ENCODE data around the gene WNT3A.

Gene WNT3A

GRCh38 chr1:228096416-228097332 lies 89.9 kb downstream of the WNT3A start:
- in situ Hi-C loops (cut with MboI; ENCODE audit: low sequenced_read_pairs), result no loop called here

DNA sequence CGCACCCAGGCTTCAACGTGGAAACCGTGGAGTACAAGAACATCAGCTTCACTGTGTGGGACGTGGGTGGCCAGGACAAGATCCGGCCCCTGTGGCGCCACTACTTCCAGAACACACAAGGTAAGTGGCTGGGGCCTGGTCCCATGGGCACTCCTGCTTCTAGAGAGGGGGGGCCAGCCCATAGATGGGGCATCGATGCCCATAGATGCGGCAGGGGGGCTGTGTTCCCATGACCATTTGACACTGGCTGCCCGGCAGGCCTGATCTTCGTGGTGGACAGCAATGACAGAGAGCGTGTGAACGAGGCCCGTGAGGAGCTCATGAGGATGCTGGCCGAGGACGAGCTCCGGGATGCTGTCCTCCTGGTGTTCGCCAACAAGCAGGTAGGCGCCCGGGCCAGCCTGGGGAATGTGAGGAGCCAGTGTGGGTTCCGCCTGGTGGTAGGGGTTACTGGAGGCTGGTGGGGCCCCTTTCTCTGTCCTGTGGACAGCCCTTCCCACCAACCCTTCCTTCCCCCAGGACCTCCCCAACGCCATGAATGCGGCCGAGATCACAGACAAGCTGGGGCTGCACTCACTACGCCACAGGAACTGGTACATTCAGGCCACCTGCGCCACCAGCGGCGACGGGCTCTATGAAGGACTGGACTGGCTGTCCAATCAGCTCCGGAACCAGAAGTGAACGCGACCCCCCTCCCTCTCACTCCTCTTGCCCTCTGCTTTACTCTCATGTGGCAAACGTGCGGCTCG lies 90.7 kb downstream of the WNT3A start:
- in situ Hi-C loops (cut with MboI; ENCODE audit: low sequenced_read_pairs), result no loop called here

DNA sequence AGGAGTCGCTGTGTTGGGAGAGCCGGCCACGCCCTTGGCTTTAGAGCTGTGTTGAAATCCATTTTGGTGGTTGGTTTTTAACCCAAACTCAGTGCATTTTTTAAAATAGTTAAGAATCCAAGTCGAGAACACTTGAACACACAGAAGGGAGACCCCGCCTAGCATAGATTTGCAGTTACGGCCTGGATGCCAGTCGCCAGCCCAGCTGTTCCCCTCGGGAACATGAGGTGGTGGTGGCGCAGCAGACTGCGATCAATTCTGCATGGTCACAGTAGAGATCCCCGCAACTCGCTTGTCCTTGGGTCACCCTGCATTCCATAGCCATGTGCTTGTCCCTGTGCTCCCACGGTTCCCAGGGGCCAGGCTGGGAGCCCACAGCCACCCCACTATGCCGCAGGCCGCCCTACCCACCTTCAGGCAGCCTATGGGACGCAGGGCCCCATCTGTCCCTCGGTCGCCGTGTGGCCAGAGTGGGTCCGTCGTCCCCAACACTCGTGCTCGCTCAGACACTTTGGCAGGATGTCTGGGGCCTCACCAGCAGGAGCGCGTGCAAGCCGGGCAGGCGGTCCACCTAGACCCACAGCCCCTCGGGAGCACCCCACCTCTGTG lies 91.6 kb downstream of the WNT3A start:
- in situ Hi-C loops (cut with MboI; ENCODE audit: low sequenced_read_pairs), result no loop called here

GRCh38 chr1:228099331-228099732 lies 92.5 kb downstream of the WNT3A start:
- in situ Hi-C loops (cut with MboI; ENCODE audit: low sequenced_read_pairs), result no loop called here

- in situ Hi-C loops (cut with MboI; ENCODE audit: low sequenced_read_pairs), result no loop called here
These were observed 94.2 kb downstream of the WNT3A start for GRCh38 chr1:228100822-228101613.

DNA sequence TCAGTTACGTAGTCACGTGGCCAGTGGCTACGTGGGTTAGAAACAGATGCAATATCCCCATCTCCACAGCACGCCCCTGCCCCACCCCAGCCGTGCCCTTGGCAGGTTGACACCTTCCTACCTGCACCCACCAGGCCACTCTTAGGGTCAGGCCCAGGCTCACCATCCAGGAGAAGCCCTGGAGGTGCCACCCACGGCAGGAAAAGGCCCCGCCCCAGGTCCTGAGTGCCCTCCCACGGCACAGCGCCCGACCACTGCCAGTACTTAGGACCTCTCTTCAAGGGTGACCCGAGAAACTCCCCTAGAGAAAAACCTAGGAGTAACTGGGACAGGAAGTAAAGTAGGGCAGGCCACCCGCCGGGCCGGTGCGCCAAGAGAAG lies 94.8 kb downstream of the WNT3A start:
- in situ Hi-C loops (cut with MboI; ENCODE audit: low sequenced_read_pairs), result no loop called here

DNA sequence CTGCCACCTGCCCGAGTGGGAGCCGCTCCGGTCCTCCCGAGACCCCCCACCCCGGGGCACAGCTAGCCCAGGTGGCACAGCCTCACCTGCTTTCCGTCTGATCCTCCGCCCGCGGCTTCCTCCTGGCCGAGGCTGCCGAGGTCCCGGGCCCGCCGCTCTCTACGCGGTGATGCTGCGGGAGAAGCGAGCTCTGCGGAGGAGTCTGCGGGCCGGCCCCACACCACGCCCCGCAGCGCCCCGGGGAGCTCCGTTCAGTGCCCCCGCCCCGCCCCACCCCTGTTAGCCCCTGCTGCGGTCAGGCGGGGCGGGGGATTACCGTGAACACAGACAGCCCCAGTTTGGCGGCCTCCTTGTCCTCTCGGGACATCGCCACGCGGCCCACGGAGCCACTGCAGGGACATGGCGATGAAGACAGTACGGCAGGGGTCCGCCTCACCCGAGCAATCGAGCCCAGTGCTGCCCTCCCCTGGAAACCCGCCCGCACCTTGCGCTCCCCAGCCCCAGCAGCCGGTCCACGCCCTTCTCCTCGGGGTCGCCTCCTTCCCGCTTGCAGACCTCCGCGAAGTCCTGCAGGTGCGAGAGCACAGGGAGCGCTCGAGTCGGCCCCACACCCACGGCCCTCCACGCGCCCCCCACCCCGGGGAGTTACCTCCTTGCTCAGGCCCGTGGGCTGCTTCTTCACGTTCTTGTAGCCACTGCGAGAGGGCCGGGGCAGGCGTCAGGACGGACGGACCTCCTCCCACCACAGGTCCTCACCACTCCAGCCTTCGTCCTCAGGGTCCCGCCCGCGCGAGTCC lies 95.4 kb downstream of the WNT3A start:
- in situ Hi-C loops (cut with MboI; ENCODE audit: low sequenced_read_pairs), result no loop called here

GRCh38 chr1:228102791-228103620 lies 96.2 kb downstream of the WNT3A start, which contains the start of gene C1orf35:
Gene C1orf35, minus strand, starts transcription at chr1:228103325. Its CDS starts 98 bp downstream, at chr1:228103227.
- in situ Hi-C loops (cut with MboI; ENCODE audit: low sequenced_read_pairs), result no loop called here

GRCh38 chr1:228104526-228105269 lies 97.9 kb downstream of the WNT3A start:
- in situ Hi-C loops (cut with MboI; ENCODE audit: low sequenced_read_pairs), result no loop called here

GRCh38 chr1:228105270-228105995 lies 98.6 kb downstream of the WNT3A start:
- in situ Hi-C loops (cut with MboI; ENCODE audit: low sequenced_read_pairs), result no loop called here

DNA sequence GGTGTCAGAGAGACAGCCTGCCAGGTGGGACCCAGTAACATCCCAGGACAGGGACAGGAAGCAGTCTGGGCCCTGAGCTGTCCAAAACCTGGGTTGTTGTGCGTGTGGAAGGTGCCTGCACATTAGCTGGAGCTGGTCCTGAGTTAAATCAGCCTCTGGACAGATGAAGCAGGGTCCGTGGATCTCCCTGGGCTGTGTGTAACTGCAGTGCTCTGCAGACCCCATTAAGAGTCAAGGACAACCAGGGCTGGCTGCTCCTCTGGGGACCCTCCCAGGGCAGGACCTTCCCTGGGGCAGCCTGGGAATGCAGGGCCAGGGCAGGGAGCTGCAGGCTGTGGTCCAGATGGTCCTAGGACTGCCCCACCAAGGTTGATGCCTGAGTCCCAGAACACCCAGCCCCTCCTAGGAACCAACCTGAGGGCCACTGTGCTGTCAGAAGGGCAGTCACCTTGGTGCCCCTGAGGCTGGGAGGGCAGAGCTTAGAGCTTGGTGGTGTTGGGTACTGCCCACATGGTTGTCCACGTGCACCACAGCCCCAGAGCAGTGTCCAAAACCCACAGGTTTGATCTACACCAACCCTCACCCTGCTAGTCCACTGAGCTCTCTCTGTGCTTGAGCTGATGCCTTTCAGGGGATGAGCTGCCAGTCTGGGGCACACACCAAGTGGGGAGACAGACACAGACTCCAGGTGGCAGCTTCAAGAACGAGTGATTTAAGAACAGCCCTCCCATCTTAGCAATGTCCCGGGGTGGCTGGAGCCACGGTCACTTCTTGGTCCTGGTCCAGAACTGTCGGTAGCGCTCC lies 99.4 kb downstream of the WNT3A start:
- in situ Hi-C loops (cut with MboI; ENCODE audit: low sequenced_read_pairs), result no loop called here

- in situ Hi-C loops (cut with MboI; ENCODE audit: low sequenced_read_pairs), result no loop called here
These were observed 99.9 kb downstream of the WNT3A start for GRCh38 chr1:228106800-228107054.

DNA sequence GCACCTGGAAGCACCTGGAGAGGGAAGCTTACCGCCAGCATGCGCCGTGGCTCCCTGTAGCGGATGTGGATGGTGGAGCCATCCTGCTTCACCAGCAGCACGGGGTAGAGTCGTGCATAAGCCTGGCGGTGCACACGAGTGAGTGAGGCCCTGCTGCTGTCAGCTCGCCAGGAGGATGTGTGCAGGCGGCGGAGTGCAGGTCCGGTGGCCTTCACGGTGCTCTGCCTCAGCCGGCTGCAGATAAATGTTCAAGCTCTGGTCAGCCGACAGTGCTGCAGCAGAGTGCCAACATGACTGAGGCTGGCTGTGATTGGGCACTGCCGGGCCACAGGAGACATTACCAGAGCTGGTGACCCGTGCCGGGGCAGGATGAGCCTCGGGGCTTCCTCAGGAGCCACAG lies 100.8 kb downstream of the WNT3A start:
- in situ Hi-C loops (cut with MboI; ENCODE audit: low sequenced_read_pairs), result no loop called here

DNA sequence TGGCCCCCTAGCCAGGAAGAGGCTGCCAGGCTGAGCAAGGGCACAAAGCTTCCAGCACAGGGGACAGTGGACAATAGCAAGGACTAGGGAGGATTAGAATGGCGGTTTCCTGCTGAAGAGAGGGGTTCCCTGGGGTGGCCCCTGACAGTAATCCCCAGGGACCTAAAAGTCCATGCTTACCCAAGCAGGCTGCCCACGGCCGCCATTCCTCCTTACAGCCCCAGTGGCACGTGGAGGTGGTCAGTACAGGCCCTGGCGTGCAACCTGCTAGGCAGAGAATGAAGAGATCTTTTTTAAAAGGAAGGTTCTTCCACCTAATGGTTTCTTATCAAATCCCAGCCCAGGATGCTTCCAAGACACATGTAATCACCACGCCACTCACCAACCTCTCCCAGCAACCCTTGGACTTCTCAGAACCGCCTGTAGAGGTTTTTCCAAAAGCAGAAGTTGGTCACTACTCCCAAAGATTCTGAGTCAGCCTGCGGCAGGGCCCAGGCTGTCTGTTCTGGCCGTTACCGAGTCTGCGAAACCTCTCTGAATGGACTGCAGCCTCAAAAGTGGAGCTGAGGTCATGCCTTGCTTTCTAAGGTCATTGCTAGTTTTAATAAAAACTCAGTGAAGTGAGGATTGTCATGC lies 101.4 kb downstream of the WNT3A start:
- in situ Hi-C loops (cut with MboI; ENCODE audit: low sequenced_read_pairs), result no loop called here

GRCh38 chr1:228108742-228109072 lies 101.9 kb downstream of the WNT3A start:
- in situ Hi-C loops (cut with MboI; ENCODE audit: low sequenced_read_pairs), result no loop called here

GRCh38 chr1:228109073-228109961 lies 102.5 kb downstream of the WNT3A start, which contains the start of gene MRPL55:
Gene MRPL55, minus strand, starts transcription at chr1:228109299. Its CDS starts 1,039 bp downstream, at chr1:228108260.
- in situ Hi-C loops (cut with MboI; ENCODE audit: low sequenced_read_pairs), result no loop called here
